ENCODE results near the gene RBPJL. TPM values are rescaled to one million over a fixed set of nuclear protein-coding genes. Genes with fewer than 3 reads are reported as not detected.

RBPJL gene, protein sequence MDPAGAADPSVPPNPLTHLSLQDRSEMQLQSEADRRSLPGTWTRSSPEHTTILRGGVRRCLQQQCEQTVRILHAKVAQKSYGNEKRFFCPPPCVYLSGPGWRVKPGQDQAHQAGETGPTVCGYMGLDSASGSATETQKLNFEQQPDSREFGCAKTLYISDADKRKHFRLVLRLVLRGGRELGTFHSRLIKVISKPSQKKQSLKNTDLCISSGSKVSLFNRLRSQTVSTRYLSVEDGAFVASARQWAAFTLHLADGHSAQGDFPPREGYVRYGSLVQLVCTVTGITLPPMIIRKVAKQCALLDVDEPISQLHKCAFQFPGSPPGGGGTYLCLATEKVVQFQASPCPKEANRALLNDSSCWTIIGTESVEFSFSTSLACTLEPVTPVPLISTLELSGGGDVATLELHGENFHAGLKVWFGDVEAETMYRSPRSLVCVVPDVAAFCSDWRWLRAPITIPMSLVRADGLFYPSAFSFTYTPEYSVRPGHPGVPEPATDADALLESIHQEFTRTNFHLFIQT
- not detected in 2 replicates for total RNA-seq

DNA sequence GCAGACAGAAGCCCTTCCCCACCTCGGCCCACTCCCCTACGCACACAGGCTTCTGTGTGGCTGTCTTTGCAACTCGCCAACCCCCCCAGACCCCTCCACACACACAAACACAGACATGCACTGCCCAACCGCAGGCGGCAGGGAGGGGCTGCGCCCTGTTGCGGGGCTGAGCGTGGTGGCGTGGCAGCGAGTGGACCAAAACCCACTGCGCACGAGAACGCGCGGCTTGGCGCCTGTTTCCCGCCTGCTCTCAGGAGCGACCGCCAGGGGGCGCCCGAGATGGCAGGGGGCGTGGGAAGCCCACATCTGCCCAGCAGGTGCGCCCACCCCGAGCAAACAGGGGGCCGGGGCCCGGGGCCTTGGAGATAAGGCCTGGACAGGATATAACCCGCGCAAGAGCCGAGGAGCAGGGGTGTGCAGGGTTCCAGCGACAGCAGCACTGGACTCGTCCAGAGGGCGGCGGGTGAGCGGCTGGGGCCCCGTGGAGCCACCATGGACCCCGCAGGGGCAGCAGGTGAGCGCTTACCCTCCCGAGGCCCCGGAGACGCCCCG, at the start of gene RBPJL:
TSS of gene RBPJL (plus strand) at position 410 of the 552 bp plus-strand sequence. CDS start at position 493, 83 bp downstream.

GRCh38 chr20:45308117-45308778, 1.6 kb downstream of the RBPJL start, which contains the start of gene MATN4:
Gene MATN4, minus strand, starts transcription at chr20:45308299. Its CDS starts 2,717 bp downstream, at chr20:45305582.

GRCh38 chr20:45347936-45348778, 41.5 kb downstream of the RBPJL start, which contains the start of gene SDC4:
Gene SDC4, minus strand, starts transcription at chr20:45348424. Its CDS starts 40 bp downstream, at chr20:45348384.

DNA sequence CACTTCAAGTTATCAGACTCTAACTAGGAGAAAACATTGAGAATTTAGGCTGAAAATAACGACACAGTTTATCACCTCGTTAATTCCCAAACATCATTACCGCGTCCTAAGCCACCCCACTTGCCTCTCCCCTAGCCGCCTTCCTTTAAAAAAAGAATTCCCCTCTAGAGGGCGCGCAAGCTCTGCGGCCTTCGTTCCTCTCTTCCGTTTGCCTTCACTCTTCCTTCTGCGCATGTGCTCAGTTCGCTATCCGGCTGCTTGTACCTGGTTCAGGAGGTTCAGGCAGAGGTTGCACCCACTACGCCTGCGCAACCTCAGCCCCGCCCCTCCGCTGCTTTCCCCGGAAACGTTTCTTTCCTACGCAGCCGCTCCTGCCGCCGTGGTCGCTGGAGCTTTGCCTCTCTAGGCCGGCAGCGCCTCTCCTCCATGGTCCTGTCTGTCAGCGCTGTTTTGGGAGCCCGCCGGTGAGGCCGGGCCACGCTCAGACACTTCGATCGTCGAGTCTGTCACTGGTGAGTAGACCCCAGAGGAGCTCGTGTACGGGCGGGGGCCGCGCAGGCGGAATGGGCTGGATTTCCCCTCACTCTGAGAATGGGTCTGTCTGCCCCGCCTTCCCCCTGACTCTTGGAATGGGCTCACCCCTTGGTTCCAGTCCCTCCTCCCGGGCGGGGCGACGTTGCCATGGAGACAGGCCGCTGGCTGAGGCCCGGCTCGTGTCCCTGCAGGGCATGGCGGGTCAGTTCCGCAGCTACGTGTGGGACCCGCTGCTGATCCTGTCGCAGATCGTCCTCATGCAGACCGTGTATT, 56.4 kb downstream of the RBPJL start, which contains the start of gene SYS1:
TSS of gene SYS1 (plus strand) at position 353 of the 807 bp plus-strand sequence. CDS start at position 729, 376 bp downstream.

Other genes starting within 250 kb of the RBPJL start
- gene KCNS1, start 205.7 kb upstream of the RBPJL start, total RNA-seq, result 1.4 and 2.4 TPM in 2 replicates
- gene WFDC5, start 191.7 kb upstream of the RBPJL start, total RNA-seq, result not detected in 2 replicates
- gene WFDC12, start 182.4 kb upstream of the RBPJL start, total RNA-seq, result not detected in 2 replicates
- gene PI3, start 131.9 kb upstream of the RBPJL start, total RNA-seq, result not detected in 2 replicates
- not detected in 2 replicates for gene SEMG1, start 99.8 kb upstream of the RBPJL start, total RNA-seq
- not detected in 2 replicates for gene SEMG2, start 85.5 kb upstream of the RBPJL start, total RNA-seq
- gene SLPI, start 52.3 kb upstream of the RBPJL start, total RNA-seq, result 0.52 and 0.69 TPM in 2 replicates
- gene MATN4, start 1.5 kb downstream of the RBPJL start, total RNA-seq, result 0.03 TPM in 1 of 2 replicates, not detected in the other
- 61.4 and 105 TPM in 2 replicates for gene SDC4, start 41.6 kb downstream of the RBPJL start, total RNA-seq
- 34.0 and 36.3 TPM in 2 replicates for gene SYS1, start 56.3 kb downstream of the RBPJL start, total RNA-seq
- gene TP53TG5, start 71.5 kb downstream of the RBPJL start, total RNA-seq, result 0.03 TPM in 1 of 2 replicates, not detected in the other
- 3.0 and 4.7 TPM in 2 replicates for gene DBNDD2, start 101.4 kb downstream of the RBPJL start, total RNA-seq
- 59.5 and 63.0 TPM in 2 replicates for gene PIGT, start 109.3 kb downstream of the RBPJL start, total RNA-seq
- gene WFDC2, start 162.9 kb downstream of the RBPJL start, total RNA-seq, result not detected in 2 replicates
- gene SPINT3, start 208.8 kb downstream of the RBPJL start, total RNA-seq, result not detected in 2 replicates
- gene WFDC6, start 232.6 kb downstream of the RBPJL start, total RNA-seq, result not detected in 2 replicates
- 0.39 TPM in 1 of 2 replicates, not detected in the other for gene EPPIN, start 240.6 kb downstream of the RBPJL start, total RNA-seq